ENCODE results near the gene ZSWIM6. TPM values are rescaled to one million over a fixed set of nuclear protein-coding genes. Genes with fewer than 3 reads are reported as not detected.

The ZSWIM6 gene
- total RNA-seq, 1 donor from 2014 or later = 50.2 TPM

DNA sequence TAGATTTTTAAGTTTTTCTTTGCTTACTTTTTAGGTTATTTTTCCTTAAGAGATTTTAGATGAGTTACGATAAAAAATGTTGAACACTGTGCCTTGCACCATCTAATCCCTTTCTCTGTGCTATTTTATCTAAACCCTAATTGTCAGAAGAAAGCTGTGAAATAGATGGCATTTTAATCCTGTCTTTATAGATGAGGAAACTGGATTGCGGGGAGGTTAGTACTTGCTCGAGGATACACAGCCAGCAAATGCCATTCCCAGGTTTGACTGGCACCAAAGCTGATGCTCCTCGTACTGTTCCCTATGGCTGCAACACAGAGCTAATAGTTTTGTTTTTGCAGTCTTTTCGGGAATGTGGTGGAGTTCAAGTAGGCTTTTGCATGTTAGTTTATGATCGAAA, 82.7 kb downstream of the ZSWIM6 start:
- Mint-ChIP-seq H3K4me3 (ENCODE audit: unreplicated experiment) (no peak overlapping the region), H3K27me3 (ENCODE audit: unreplicated experiment) (peaks cover 3% of the 10 kb centered on the region), H3K4me1 (ENCODE audit: low read depth, unreplicated experiment) (peaks cover 11% of the 10 kb centered on the region), H3K27ac (ENCODE audit: unreplicated experiment) (no peak overlapping the region), H3K36me3 (ENCODE audit: unreplicated experiment) (no peaks in the 10 kb centered on the region), H3K9me3 (ENCODE audit: unreplicated experiment) (peaks cover 4% of the 10 kb centered on the region)
- TF ChIP-seq, protein P1, sequence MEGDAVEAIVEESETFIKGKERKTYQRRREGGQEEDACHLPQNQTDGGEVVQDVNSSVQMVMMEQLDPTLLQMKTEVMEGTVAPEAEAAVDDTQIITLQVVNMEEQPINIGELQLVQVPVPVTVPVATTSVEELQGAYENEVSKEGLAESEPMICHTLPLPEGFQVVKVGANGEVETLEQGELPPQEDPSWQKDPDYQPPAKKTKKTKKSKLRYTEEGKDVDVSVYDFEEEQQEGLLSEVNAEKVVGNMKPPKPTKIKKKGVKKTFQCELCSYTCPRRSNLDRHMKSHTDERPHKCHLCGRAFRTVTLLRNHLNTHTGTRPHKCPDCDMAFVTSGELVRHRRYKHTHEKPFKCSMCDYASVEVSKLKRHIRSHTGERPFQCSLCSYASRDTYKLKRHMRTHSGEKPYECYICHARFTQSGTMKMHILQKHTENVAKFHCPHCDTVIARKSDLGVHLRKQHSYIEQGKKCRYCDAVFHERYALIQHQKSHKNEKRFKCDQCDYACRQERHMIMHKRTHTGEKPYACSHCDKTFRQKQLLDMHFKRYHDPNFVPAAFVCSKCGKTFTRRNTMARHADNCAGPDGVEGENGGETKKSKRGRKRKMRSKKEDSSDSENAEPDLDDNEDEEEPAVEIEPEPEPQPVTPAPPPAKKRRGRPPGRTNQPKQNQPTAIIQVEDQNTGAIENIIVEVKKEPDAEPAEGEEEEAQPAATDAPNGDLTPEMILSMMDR (IDR thresholded peaks at IDR 0.05; ENCODE audit: partially characterized antibody, unreplicated experiment) = no peak
- DNase-seq = no peak

GRCh38 chr5:61416010-61416409, 84.0 kb downstream of the ZSWIM6 start:
- Mint-ChIP-seq H3K4me3 (ENCODE audit: unreplicated experiment) (no peak overlapping the region), H3K4me1 (ENCODE audit: low read depth, unreplicated experiment) (peaks cover 11% of the 10 kb centered on the region), H3K27me3 (ENCODE audit: unreplicated experiment) (peaks cover 3% of the 10 kb centered on the region), H3K36me3 (ENCODE audit: unreplicated experiment) (peaks cover under 1% of the 10 kb centered on the region), H3K9me3 (ENCODE audit: unreplicated experiment) (peaks cover 4% of the 10 kb centered on the region), H3K27ac (ENCODE audit: unreplicated experiment) (no peak overlapping the region)
- no peak for DNase-seq
- TF ChIP-seq, protein P1 (IDR thresholded peaks at IDR 0.05; ENCODE audit: partially characterized antibody, unreplicated experiment) = no peak

GRCh38 chr5:61416420-61416819, 84.4 kb downstream of the ZSWIM6 start:
- TF ChIP-seq, protein P1 (IDR thresholded peaks at IDR 0.05; ENCODE audit: partially characterized antibody, unreplicated experiment) = no peak
- Mint-ChIP-seq H3K36me3 (ENCODE audit: unreplicated experiment) (peaks cover 5% of the 10 kb centered on the region), H3K27me3 (ENCODE audit: unreplicated experiment) (peaks cover 3% of the 10 kb centered on the region), H3K27ac (ENCODE audit: unreplicated experiment) (no peak overlapping the region), H3K4me3 (ENCODE audit: unreplicated experiment) (no peak overlapping the region), H3K9me3 (ENCODE audit: unreplicated experiment) (peaks cover 4% of the 10 kb centered on the region), H3K4me1 (ENCODE audit: low read depth, unreplicated experiment) (peaks cover 11% of the 10 kb centered on the region)
- DNase-seq = no peak

DNA sequence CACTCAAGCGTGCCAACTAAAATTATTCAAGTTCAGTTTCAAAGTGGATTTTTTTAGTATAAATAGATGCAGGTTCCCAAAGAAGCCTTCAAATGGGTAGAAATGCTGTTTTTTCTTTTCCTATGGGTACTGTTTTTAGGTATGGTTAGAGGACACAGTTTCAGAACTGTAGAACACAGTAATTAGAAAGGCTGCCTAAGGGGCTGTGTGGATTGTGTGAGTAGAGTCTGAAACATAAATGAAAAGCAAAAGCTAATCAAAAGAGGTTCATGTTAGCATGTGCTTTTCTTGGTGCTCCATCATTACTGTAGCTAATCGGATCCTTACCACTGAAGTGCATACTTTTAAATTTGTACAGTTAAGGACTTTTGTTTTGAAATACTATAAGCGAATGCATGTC, 85.3 kb downstream of the ZSWIM6 start:
- TF ChIP-seq, protein P1 (IDR thresholded peaks at IDR 0.05; ENCODE audit: partially characterized antibody, unreplicated experiment) = no peak
- H3K27ac Mint-ChIP-seq (ENCODE audit: unreplicated experiment) = no peak overlapping the region

DNA sequence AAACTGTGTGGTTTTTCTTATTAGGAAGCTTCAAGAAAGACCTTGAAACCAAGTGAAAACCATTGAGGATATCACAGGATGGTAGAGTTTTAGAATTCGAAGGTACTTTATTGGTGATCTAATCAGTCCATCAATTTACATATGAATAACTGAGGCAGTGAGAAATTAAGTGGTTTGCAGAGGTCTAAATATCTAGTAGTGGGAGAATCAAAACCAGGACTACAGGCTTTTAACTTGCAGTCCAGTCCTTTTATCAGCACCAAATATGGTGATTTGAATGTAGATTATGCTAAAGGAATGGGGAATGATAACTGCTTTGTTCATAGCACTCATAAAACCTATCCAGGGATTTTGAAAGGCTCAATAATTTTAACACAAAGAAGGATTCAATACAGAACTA, 85.8 kb downstream of the ZSWIM6 start:
- TF ChIP-seq, protein P1 (IDR thresholded peaks at IDR 0.05; ENCODE audit: partially characterized antibody, unreplicated experiment) = no peak
- Mint-ChIP-seq H3K4me3 (ENCODE audit: unreplicated experiment) (no peak overlapping the region), H3K9me3 (ENCODE audit: unreplicated experiment) (peaks cover 6% of the 10 kb centered on the region), H3K4me1 (ENCODE audit: low read depth, unreplicated experiment) (peaks cover 11% of the 10 kb centered on the region), H3K27ac (ENCODE audit: unreplicated experiment) (no peak overlapping the region), H3K27me3 (ENCODE audit: unreplicated experiment) (peaks cover 3% of the 10 kb centered on the region), H3K36me3 (ENCODE audit: unreplicated experiment) (peaks cover 8% of the 10 kb centered on the region)
- no peak for DNase-seq

More for the DNA sequence above, 85.3 kb downstream of the ZSWIM6 start:
- Mint-ChIP-seq H3K4me1 (ENCODE audit: low read depth, unreplicated experiment) (peaks cover 11% of the 10 kb centered on the region), H3K9me3 (ENCODE audit: unreplicated experiment) (peaks cover 6% of the 10 kb centered on the region), H3K4me3 (ENCODE audit: unreplicated experiment) (no peak overlapping the region), H3K27me3 (ENCODE audit: unreplicated experiment) (peaks cover 3% of the 10 kb centered on the region), H3K36me3 (ENCODE audit: unreplicated experiment) (peaks cover 8% of the 10 kb centered on the region)
- DNase-seq = no peak

All from glutamatergic neuron (in vitro differentiated cells).